HG03521 (cell line): ENCODE results near the gene PRRG2.
A peak's percentile ranks its signal among the peaks of the same experiment; 100 is the strongest.

Experiments
- ATAC-seq: cut with Tn5 transposase; IDR thresholded peaks from one replicate; pipeline ENCODE4 v1.9.1; 2021; ENCODE audit warnings: mild to moderate bottlenecking, moderate library complexity; ENCODE audit not compliant: unreplicated experiment

Gene PRRG2

DNA sequence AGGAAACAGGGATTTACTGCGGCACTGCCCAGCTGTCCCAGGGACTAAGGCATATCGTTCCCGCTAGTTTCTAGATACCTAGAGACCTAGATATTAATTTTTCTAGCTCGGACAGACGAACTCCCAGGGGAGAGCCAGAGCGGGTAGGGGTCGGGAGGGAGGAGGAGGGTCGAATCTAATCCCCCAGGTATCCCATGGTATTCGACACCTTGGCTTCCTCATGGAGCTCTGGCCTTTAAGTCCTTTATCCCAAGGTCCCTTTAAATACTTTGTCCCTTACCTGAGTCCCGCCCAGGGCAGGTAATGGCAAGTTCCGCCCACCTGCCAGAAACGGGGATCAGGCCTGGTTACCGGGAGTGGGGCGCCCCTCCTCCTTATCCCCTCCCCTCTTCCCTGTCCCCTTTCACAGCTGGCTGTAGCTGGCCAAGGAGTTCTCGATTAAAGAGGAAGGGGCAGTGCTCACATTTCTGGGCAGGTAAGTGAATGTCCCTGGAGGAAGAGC, at the start of gene PRRG2:
Gene PRRG2, plus strand, starts transcription at position 310 of the 502 bp plus-strand sequence. CDS start 1,904 bp downstream, outside the sequence.
- no peak for ATAC-seq

GRCh38 chr19:49533551-49534488, 47.3 kb upstream of the PRRG2 start:
- peak; percentile 67 for ATAC-seq

DNA sequence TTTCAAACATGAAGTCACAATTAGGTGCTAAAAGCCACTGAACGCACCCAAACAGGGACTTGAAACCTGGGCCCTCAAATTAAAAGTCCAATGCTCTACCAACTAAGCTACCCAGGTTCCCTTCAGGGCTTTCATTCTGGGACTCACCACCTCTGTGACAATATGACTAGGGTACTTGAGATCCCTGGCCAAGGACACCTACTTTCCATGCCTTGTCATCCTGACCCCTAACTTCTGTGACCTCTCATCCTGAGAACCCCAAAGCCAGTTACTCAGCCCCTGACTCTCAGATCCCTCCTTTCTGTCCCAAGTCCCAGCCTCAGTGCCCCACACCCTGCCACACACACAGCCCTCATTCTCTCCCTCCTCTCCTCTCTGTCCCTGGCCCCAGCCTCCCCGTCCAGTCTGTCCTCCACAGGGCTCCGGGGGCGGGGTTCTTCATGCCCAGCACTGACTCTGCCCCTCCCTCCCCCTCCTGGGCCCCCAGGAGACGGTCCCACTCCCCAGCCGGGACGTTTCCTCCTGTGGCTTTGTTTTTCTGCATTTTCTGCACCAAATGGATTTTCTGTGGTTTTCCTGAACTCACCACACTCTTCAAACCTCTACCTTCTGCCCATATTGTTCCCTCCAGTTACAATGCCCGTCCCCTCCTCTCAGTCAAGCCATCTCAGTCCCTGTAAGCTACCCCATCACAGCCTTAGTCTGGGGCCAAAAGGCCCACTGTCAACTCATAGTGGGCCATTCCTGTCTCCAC, 46.3 kb upstream of the PRRG2 start:
- no peak for ATAC-seq

GRCh38 chr19:49536921-49537462, 44.1 kb upstream of the PRRG2 start:
- no peak for ATAC-seq

GRCh38 chr19:49538643-49539042, 42.5 kb upstream of the PRRG2 start:
- ATAC-seq, result no peak

GRCh38 chr19:49539192-49539952, 41.7 kb upstream of the PRRG2 start:
- ATAC-seq, result no peak

GRCh38 chr19:49541914-49542313, 39.2 kb upstream of the PRRG2 start:
- ATAC-seq, result no peak

DNA sequence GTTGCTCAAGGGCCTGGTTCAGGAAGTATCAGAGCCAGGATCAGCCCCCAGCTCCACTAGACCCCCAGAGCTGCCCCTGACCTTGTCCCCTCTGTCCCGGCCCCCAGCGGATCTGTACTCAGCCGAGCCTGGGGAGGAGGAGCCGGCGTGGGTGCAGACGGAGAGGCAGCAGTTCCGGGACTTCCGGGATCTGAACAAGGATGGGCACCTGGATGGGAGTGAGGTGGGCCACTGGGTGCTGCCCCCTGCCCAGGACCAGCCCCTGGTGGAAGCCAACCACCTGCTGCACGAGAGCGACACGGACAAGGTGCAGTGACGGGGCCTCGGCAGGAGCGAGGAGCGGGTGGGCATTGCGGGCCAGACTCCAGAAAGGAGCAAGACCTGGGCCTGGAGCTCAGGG, 38.7 kb upstream of the PRRG2 start:
- ATAC-seq, result no peak

DNA sequence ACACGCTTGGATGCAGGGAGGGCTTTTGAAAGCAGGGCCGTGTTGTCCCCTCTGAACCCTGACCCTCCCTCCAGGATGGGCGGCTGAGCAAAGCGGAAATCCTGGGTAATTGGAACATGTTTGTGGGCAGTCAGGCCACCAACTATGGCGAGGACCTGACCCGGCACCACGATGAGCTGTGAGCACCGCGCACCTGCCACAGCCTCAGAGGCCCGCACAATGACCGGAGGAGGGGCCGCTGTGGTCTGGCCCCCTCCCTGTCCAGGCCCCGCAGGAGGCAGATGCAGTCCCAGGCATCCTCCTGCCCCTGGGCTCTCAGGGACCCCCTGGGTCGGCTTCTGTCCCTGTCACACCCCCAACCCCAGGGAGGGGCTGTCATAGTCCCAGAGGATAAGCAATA, 38.1 kb upstream of the PRRG2 start:
- no peak for ATAC-seq

DNA sequence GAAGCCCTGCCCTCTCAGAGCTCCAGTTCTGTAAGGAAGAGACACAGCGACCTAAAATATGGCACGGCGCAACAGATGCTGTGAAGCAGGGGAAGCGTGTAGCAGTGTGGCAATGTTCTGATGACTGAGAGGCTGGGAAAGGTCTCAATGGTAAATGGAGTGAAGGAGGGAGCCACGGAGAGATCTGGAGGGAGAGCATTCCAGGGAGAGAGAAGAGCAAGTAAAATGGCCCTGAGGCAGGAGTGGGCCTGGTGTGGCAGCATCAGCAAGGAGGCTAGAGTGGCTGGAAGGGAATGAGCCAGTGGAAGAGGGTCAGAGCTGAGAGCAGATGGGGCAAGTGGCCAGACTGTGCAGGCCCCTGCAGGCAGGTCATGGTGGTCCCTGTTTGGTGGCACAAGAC, 37.0 kb upstream of the PRRG2 start:
- ATAC-seq, result no peak

DNA sequence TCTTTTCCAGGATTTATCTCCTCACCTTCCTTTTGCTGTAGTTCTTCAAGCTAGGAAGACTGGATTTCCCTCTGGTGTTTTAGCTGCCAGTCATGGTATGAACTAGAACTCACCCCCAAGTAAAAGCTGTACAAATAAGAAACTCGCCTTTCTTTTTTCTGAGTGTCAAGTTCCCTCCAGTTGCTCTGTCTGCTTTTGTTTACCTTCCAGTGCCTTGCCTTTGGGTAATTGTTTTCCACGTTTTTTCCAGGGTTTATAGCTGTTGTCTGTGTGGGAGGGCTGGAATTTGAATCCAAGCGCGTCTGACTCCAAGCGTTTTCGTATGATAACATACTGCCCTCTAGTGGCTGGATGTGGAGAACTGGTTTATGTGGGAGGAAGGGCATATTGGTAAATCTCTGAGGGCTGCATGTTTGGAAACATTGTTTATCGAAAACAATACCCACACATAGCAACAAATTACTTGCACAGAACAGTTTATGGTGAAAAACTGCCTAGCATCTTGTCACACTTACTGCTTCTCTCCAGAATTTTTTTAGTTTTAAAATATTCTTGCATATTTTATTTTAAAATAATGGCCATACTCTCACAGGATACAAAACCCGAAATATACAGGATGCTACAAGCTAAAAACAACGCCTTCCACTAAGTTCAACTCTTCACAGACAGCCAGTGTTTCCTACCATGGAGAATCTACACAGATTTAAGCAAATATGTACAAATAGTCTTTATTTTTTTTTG, 34.1 kb upstream of the PRRG2 start:
- ATAC-seq, result no peak

- no peak for ATAC-seq
Observed at GRCh38 chr19:49549045-49549444, 32.1 kb upstream of the PRRG2 start.

- no peak for ATAC-seq
Observed at GRCh38 chr19:49551531-49551930, 29.6 kb upstream of the PRRG2 start.

DNA sequence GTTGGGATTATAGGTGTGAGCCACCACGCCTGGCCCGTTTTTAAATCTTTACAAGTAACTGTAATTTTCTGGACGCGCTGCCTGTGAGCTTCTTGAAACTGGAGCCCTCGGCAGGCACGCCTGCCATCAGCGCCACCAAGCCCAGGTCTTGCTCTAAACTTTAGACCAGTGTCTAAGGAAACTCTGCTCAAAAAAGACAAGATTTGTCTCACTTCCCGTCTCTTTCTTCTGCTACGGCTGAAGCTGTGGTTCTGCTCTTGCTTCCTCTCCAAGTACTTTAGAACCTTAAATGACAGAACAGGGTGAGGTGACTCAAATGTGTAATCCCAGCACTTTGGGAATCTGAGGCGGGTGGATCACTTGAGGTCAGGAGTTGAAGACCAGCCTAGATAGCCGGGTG, 28.4 kb upstream of the PRRG2 start:
- no peak for ATAC-seq

GRCh38 chr19:49553451-49554271, 27.5 kb upstream of the PRRG2 start:
- ATAC-seq, result no peak

GRCh38 chr19:49554701-49555181, 26.4 kb upstream of the PRRG2 start:
- ATAC-seq, result no peak

GRCh38 chr19:49555600-49556411, 25.3 kb upstream of the PRRG2 start:
- ATAC-seq, result no peak
